IMR-90 (cell line): ENCODE data around the gene NSMCE3. TPM values are rescaled to one million over a fixed set of nuclear protein-coding genes. Genes with fewer than 3 reads are reported as not detected.

Experiments used
- ATAC-seq: fragments of 200-7000 bp; cut with Tn5 transposase; 2 replicates; pipeline ENCODE4 v1.9.1; 2020; ENCODE audit warnings: low read depth, mild to moderate bottlenecking, moderate library complexity
- BruUV-seq: library from RNA; stranded (reverse); fragments of 400-500 nt; replicated peaks from 2 replicates; lab custom pipeline; 2021; lab: Mats Ljungman, UMichigan
- CTCF ChIA-PET: fragments of 300-600 bp; formaldehyde crosslinking; extraction: SDS; loops from one replicate; lab custom pipeline; 2021; ENCODE audit warnings: antibody characterized with exemption; lab: Yijun Ruan, JAX
- POLR2A ChIA-PET: fragments of 300-600 bp; sonication (Branson Sonifier 250); formaldehyde crosslinking; loops from one replicate; lab custom pipeline; 2022; ENCODE audit warnings: antibody characterized with exemption; ENCODE audit not compliant: unreplicated experiment; lab: Charles Lee
- DNase-seq: peaks from one replicate; pipeline ENCODE4 v3.0.0; 2013
- H2AFZ ChIP-seq: replicated peaks from 2 replicates; pipeline ENCODE3; 2013; ENCODE audit warnings: low read length, mild to moderate bottlenecking; ENCODE audit not compliant: poor library complexity
- H2AK5ac ChIP-seq: 2 replicates; pipeline ENCODE4 v1.6.1; 2013; ENCODE audit warnings: low read depth, low read length, inconsistent platforms
- H2AK9ac ChIP-seq: replicated peaks from 2 replicates; pipeline ENCODE3; 2013; ENCODE audit warnings: mild to moderate bottlenecking, low read depth, low read length, moderate library complexity; ENCODE audit not compliant: poor library complexity
- H2BK120ac ChIP-seq: 2 replicates; pipeline ENCODE4 v1.6.1; 2013; ENCODE audit warnings: low read depth, low read length, inconsistent platforms
- H2BK15ac ChIP-seq: 3 replicates; pipeline ENCODE4 v1.6.1; 2013; ENCODE audit warnings: low read depth, low read length, inconsistent platforms
- H2BK20ac ChIP-seq: 2 replicates; pipeline ENCODE4 v1.6.1; 2013; ENCODE audit warnings: low read depth, mild to moderate bottlenecking, inconsistent platforms, low read length, moderate library complexity
- H2BK5ac ChIP-seq: 2 replicates; pipeline ENCODE4 v1.6.1; 2013; ENCODE audit warnings: mild to moderate bottlenecking, low read depth, low read length, inconsistent platforms; ENCODE audit not compliant: poor library complexity, severe bottlenecking
- H3K14ac ChIP-seq: replicated peaks from 2 replicates; pipeline ENCODE4 v1.6.1; 2013; ENCODE audit warnings: low read depth, low read length, inconsistent platforms
- H3K18ac ChIP-seq: 2 replicates; pipeline ENCODE4 v1.6.1; 2013; ENCODE audit warnings: low read depth, low read length, control low read depth
- H3K23ac ChIP-seq: 2 replicates; pipeline ENCODE4 v1.6.1; 2013; ENCODE audit warnings: low read depth, low read length, inconsistent platforms
- H3K27ac ChIP-seq: 2 replicates; pipeline ENCODE4 v1.5.1; 2013; ENCODE audit warnings: mild to moderate bottlenecking, control low read depth, low read length; ENCODE audit not compliant: insufficient read depth
- H3K27me3 ChIP-seq: 2 replicates; pipeline ENCODE4 v1.6.1; 2013; ENCODE audit warnings: low read length; ENCODE audit not compliant: control insufficient read depth, insufficient read depth
- H3K36me3 ChIP-seq: 2 replicates; pipeline ENCODE4 v1.6.1; 2013; ENCODE audit warnings: low read length, mixed read lengths; ENCODE audit not compliant: control insufficient read depth, insufficient read depth
- H3K4ac ChIP-seq: 2 replicates; pipeline ENCODE4 v1.6.1; 2013; ENCODE audit warnings: low read depth, low read length, inconsistent platforms
- H3K4me1 ChIP-seq: 2 replicates; pipeline ENCODE4 v1.6.1; 2013; ENCODE audit warnings: low read length, mixed read lengths; ENCODE audit not compliant: control insufficient read depth, insufficient read depth
- H3K4me2 ChIP-seq: 2 replicates; pipeline ENCODE4 v1.6.1; 2013; ENCODE audit warnings: low read depth, mild to moderate bottlenecking, control low read depth, low read length, moderate library complexity
- H3K4me3 ChIP-seq: 2 replicates; pipeline ENCODE4 v1.5.1; 2013; ENCODE audit warnings: low read depth, mild to moderate bottlenecking, control low read depth, low read length, moderate library complexity; ENCODE audit not compliant: insufficient read depth
- H3K56ac ChIP-seq: 2 replicates; pipeline ENCODE4 v1.6.1; 2013; ENCODE audit warnings: low read length, inconsistent platforms; ENCODE audit not compliant: insufficient read depth; ENCODE audit errors: extremely low read depth
- H3K79me1 ChIP-seq, 2 experiments: 2 replicates each; pipeline ENCODE4 v1.6.1; 2013; ENCODE audit warnings: low read length in 2 of 2, inconsistent platforms in 1 of 2, low read depth in 1 of 2
- H3K9ac ChIP-seq: 2 replicates; pipeline ENCODE4 v1.6.1; 2013; ENCODE audit warnings: low read depth, low read length, control low read depth
- H3K9me1 ChIP-seq: 2 replicates; pipeline ENCODE4 v1.6.1; 2013; ENCODE audit warnings: low read length, inconsistent platforms; ENCODE audit not compliant: insufficient read depth
- H3K9me3 ChIP-seq: 2 replicates; pipeline ENCODE4 v1.6.1; 2013; ENCODE audit warnings: low read length; ENCODE audit not compliant: control insufficient read depth, insufficient read depth
- H4K20me1 ChIP-seq: 2 replicates; pipeline ENCODE4 v1.6.1; 2013; ENCODE audit warnings: low read length, inconsistent platforms; ENCODE audit not compliant: insufficient read depth
- H4K5ac ChIP-seq: 2 replicates; pipeline ENCODE4 v1.6.1; 2013; ENCODE audit warnings: mild to moderate bottlenecking, low read depth, low read length, control low read depth
- H4K8ac ChIP-seq, 2 experiments: 2 replicates each; pipeline ENCODE4 v1.6.1; 2013; ENCODE audit warnings: low read depth in 2 of 2, low read length in 2 of 2, control low read depth in 1 of 2, inconsistent platforms in 1 of 2
- H4K91ac ChIP-seq: 2 replicates; pipeline ENCODE4 v1.6.1; 2013; ENCODE audit warnings: low read depth, low read length, inconsistent platforms; ENCODE audit not compliant: insufficient read depth
- BHLHE40 ChIP-seq: fragments of 150-350 bp; IDR thresholded peaks from 2 replicates; pipeline ENCODE4 v1.6.1; 2016; ENCODE audit warnings: mild to moderate bottlenecking, low read depth, low read length
- CEBPB ChIP-seq: IDR thresholded peaks from 2 replicates; pipeline ENCODE4 v1.6.1; 2012; ENCODE audit warnings: low read depth, low read length, improper control_type of control experiment
- CHD1 ChIP-seq: IDR thresholded peaks from 2 replicates; pipeline ENCODE4 v1.6.1; 2012; ENCODE audit warnings: low read depth, low read length, improper control_type of control experiment
- ELK1 ChIP-seq: fragments of 150-350 bp; IDR thresholded peaks from 2 replicates; pipeline ENCODE4 v1.6.1; 2016; ENCODE audit warnings: low read depth, mild to moderate bottlenecking, low read length, moderate library complexity, borderline replicate concordance
- FOS ChIP-seq: fragments of 150-350 bp; IDR thresholded peaks from 2 replicates; pipeline ENCODE4 v1.6.1; 2016; ENCODE audit warnings: low read depth, low read length
- MAFK ChIP-seq: IDR thresholded peaks from 2 replicates; pipeline ENCODE4 v1.6.1; 2012; ENCODE audit warnings: low read depth, low read length, improper control_type of control experiment
- MAZ ChIP-seq: IDR thresholded peaks from 2 replicates; pipeline ENCODE4 v1.6.1; 2012; ENCODE audit warnings: low read depth, mild to moderate bottlenecking, low read length, improper control_type of control experiment, moderate library complexity, borderline replicate concordance
- MXI1 ChIP-seq: IDR thresholded peaks from 2 replicates; pipeline ENCODE4 v1.6.1; 2012; ENCODE audit warnings: low read depth, mild to moderate bottlenecking, low read length, moderate library complexity, borderline replicate concordance
- NFE2L2 ChIP-seq: fragments of 150-350 bp; IDR thresholded peaks from 2 replicates; pipeline ENCODE4 v1.6.1; 2016; ENCODE audit warnings: low read depth, mild to moderate bottlenecking, low read length
- RAD21 ChIP-seq: IDR thresholded peaks from 2 replicates; pipeline ENCODE4 v1.6.1; 2012; ENCODE audit warnings: low read length, improper control_type of control experiment
- RCOR1 ChIP-seq: IDR thresholded peaks from 2 replicates; pipeline ENCODE4 v1.6.1; 2012; ENCODE audit warnings: mild to moderate bottlenecking, low read length, improper control_type of control experiment; ENCODE audit not compliant: insufficient replicate concordance
- RFX5 ChIP-seq: IDR thresholded peaks from 2 replicates; pipeline ENCODE4 v1.8.0; 2012; ENCODE audit warnings: low read depth, mild to moderate bottlenecking, low read length, moderate library complexity
- SMC3 ChIP-seq: fragments of 150-350 bp; IDR thresholded peaks from 2 replicates; pipeline ENCODE4 v1.6.1; 2016; ENCODE audit warnings: low read depth, mild to moderate bottlenecking, antibody characterized with exemption, low read length, moderate library complexity
- USF2 ChIP-seq: fragments of 150-350 bp; IDR thresholded peaks from 2 replicates; pipeline ENCODE4 v1.6.1; 2017; ENCODE audit warnings: mild to moderate bottlenecking, antibody characterized with exemption, low read length, low read depth
- WGBS, 2 experiments: methylation state at CpG; one replicate each; pipeline versions ENCODE4 v1.1.5 to v1.1.7; 2013; ENCODE audit warnings: missing lambda C conversion rate in 2 of 2; ENCODE audit not compliant: insufficient read length in 1 of 2; ENCODE audit errors: extremely low coverage in 2 of 2; 5-methylcytosine and 5-hydroxymethylcytosine counted together
- dilution Hi-C: fragments of 300-500 bp; cut with HindIII; formaldehyde crosslinking; loops from one replicate; pipeline ENCODE4 v1.14.3; 2018; ENCODE audit warnings: low sequenced_read_pairs; ENCODE audit not compliant: unreplicated experiment
- in situ Hi-C: fragments of 300-500 bp; cut with MboI; formaldehyde crosslinking; loops from 3 replicates; pipeline ENCODE4 v1.14.3; 2019; ENCODE audit warnings: low sequenced_read_pairs, inconsistent platforms, mixed read lengths
- intact Hi-C: fragments of 100-400 bp; cut with micrococcal nuclease; formaldehyde crosslinking; loops from 2 replicates; pipeline ENCODE4 v1.10.0; 2022
- polyA plus RNA-seq, 3 experiments: library from polyadenylated mRNA; depleted of rRNA; stranded (reverse); fragments of >200 nt; gene quantifications; 2 replicates each; pipeline ENCODE4 v1.2.3, GENCODE V29; 2012; ENCODE audit warnings: low replicate concordance in 1 of 3
- total RNA-seq: library from RNA; depleted of rRNA; stranded (reverse); fragments of >200 nt; gene quantifications from 2 replicates; pipeline ENCODE4 v1.2.3, GENCODE V29; 2012
- TF ChIP-seq, protein P1 (sequence below): conservative IDR thresholded peaks from 2 replicates; pipeline ENCODE4 v1.5.1; 2012; ENCODE audit warnings: mild to moderate bottlenecking, low read depth, low read length, improper control_type of control experiment

NSMCE3 gene
- total and polyA plus RNA-seq, 2 of the 4 experiments (the other 2 are of a cell fraction), result 5.1 to 6.3 TPM

DNA sequence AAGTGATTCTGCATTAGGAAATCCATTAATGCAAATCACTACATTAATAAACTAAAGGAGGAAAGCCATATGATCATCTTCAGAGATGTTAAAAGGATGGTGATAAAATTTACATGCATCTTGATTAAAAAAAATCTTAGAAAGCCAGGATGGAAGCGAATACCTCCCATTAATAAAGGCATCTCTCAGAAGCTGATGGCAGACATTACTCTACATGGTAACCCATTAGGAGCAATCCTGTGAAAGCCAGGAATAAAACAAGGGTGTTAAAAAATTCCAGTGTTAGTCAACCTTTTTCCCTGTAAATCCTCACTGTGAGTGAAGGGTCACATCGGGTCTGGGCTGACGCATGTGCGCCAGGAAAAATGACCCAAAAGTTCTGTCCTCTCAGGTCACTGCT, 25.5 kb downstream of the NSMCE3 start:
- Histone ChIP-seq H2BK20ac (no peak overlapping the region), H3K18ac (no peak overlapping the region), H3K14ac (no peak overlapping the region), H3K4me2 (no peak overlapping the region), H2AK5ac (no peak overlapping the region), H4K8ac (no peak overlapping the region), H3K4me1 (no peaks in the 10 kb centered on the region), H3K23ac (no peak overlapping the region), H2BK120ac (no peak overlapping the region), H2AK9ac (no peak overlapping the region), H3K4me3 (no peak overlapping the region), H4K20me1 (no peaks in the 10 kb centered on the region), H3K56ac (no peak overlapping the region), H3K9me3 (no peaks in the 10 kb centered on the region), H3K4ac (no peak overlapping the region), H3K36me3 (no peaks in the 10 kb centered on the region), H3K9ac (no peak overlapping the region), H3K9me1 (no peaks in the 10 kb centered on the region), H2BK5ac (no peak overlapping the region), H4K5ac (no peak overlapping the region), H3K79me1 (no peaks in the 10 kb centered on the region), H3K27ac (no peak overlapping the region), H4K91ac (no peak overlapping the region), H3K27me3 (peaks cover 3% of the 10 kb centered on the region), H2BK15ac (no peak overlapping the region), H2AFZ (no peak overlapping the region)
- DNase-seq (no peak), ATAC-seq (no peak)
- WGBS, 2 experiments, result 100% methylated on average over 1 of the region's 4 CpGs; no CpG with 5 or more reads in 1 of the 2 experiments
- CTCF ChIA-PET, result no interaction called here
- dilution Hi-C loops (no loop called here), in situ Hi-C loops (no loop called here), intact Hi-C loops (no loop called here)
- no TSS peak for BruUV-seq
- POLR2A ChIA-PET, result no interaction called here
- TF ChIP-seq MAZ (no peak), RFX5 (no peak), CHD1 (no peak), ELK1 (no peak), MXI1 (no peak), CEBPB (no peak), NFE2L2 (no peak), USF2 (no peak), RCOR1 (no peak), SMC3 (no peak), BHLHE40 (no peak), FOS (no peak), RAD21 (no peak), MAFK (no peak)
- TF ChIP-seq, protein P1, sequence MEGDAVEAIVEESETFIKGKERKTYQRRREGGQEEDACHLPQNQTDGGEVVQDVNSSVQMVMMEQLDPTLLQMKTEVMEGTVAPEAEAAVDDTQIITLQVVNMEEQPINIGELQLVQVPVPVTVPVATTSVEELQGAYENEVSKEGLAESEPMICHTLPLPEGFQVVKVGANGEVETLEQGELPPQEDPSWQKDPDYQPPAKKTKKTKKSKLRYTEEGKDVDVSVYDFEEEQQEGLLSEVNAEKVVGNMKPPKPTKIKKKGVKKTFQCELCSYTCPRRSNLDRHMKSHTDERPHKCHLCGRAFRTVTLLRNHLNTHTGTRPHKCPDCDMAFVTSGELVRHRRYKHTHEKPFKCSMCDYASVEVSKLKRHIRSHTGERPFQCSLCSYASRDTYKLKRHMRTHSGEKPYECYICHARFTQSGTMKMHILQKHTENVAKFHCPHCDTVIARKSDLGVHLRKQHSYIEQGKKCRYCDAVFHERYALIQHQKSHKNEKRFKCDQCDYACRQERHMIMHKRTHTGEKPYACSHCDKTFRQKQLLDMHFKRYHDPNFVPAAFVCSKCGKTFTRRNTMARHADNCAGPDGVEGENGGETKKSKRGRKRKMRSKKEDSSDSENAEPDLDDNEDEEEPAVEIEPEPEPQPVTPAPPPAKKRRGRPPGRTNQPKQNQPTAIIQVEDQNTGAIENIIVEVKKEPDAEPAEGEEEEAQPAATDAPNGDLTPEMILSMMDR, result no peak
